ENCODE data around the gene GKN1.

DNA sequence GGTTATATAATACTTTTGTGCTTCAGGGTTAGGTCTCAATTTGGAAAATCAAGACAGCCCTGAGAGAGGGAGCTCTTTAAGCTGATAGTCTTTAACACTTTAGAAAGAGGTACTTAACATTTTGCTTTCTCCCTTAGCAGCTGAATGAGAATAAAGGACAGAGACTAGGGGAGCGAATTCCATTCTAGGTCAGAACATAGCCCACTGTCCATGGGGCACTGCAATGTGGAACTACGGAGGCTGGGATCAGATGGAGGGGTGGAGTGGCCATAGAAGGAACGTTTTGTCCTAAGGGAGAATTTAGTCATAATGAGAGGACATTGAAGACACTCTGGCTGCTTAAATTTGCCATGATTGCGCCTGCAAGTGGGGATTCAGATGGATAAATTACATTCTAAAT is 22.5 kb upstream of the GKN1 start:
- TF ChIP-seq MAX (IDR thresholded peaks at IDR 0.05) (no peak), EP300 (IDR thresholded peaks at IDR 0.05; ENCODE audit: borderline replicate concordance) (no peak), EGR1 (IDR thresholded peaks at IDR 0.05) (no peak), RAD21 (IDR thresholded peaks at IDR 0.05; ENCODE audit: low read depth) (no peak), CEBPB (IDR thresholded peaks at IDR 0.05) (no peak)

All from Ishikawa (cell line).